Right atrium auricular region (tissue), 2 donors: ENCODE measurements around the gene ATP8B4. TPM values are rescaled to one million over a fixed set of nuclear protein-coding genes. Genes with fewer than 3 reads are reported as not detected.

Experiments
- DNase-seq: peaks from one replicate; pipeline ENCODE4 v3.0.0-alpha.2; 2019; ENCODE audit warnings: low spot score
- H3K27ac ChIP-seq, 2 donors: fragments of 200-600 bp; sonication (generic); 1 replicate in 1 of 2; 2 replicates in 1 of 2; pipeline ENCODE4 v1.5.1; 2016 to 2019
- H3K27me3 ChIP-seq, 2 donors: fragments of 200-600 bp; sonication (generic); one replicate each; pipeline versions ENCODE4 v1.5.1 to v1.6.0; 2017 to 2019
- H3K36me3 ChIP-seq: fragments of 200-600 bp; sonication (generic); one replicate; pipeline ENCODE4 v1.5.1; 2016
- H3K4me1 ChIP-seq, 2 donors: fragments of 200-600 bp; sonication (generic); one replicate each; pipeline versions ENCODE4 v1.5.1 to v1.6.0; 2017 to 2019
- H3K4me3 ChIP-seq, 2 donors: fragments of 200-600 bp; sonication (generic); 1 replicate in 1 of 2; 2 replicates in 1 of 2; pipeline ENCODE4 v1.5.1; 2017 to 2019; ENCODE audit warnings: mild to moderate bottlenecking in 1 of 2, moderate library complexity in 1 of 2
- H3K9me3 ChIP-seq, 2 donors: fragments of 200-600 bp; sonication (generic); one replicate each; pipeline ENCODE4 v1.5.1; 2019
- total RNA-seq, 2 donors: library from RNA; depleted of rRNA; stranded (reverse); fragments of >200 nt; gene quantifications; one replicate each; pipeline ENCODE4 v1.1.0, GENCODE V29; 2016
- TF ChIP-seq, protein P1 (sequence below), 2 donors: fragments of 200-600 bp; sonication (generic); IDR thresholded peaks; one replicate each; pipeline ENCODE4 v1.5.1; 2019; ENCODE audit warnings: antibody characterized with exemption in 2 of 2

The ATP8B4 gene
- total RNA-seq, 2 donors from 2014 or later, result 2.0 to 2.5 TPM

DNA sequence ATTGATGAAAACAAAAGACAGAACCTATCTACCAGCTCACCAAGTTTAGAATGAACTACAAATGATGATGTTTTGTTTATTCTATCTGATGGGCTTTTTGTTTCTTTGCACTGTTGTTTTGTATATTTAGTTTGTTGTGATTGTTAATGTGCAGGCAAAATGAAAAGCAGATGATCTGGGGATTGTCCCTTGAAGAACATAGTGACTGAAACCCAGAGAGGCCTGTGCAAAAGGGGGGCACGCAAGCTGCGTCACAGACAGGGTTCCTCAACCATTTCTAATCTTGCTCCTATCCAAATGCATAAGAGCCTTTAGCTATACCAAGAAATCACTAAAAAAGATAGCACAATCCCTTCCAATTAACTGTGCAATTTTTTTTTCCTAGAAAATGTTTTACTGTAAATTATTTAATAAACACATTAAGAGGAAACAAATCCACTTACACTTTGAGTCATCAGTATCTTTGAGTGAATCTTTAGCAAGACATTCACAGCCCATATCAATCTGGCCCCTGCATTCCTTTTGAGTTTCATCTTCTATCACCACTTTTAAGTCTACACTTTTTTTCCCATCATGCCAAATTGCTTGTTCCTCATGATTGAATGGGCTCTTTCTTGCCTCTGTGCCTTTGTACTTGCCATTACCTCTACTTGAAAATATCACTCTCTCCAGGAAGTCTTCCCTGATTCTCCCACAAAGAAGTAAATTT, 220.3 kb downstream of the ATP8B4 start:
- DNase-seq, result no peak
- H3K9me3 ChIP-seq, result no peaks in the 10 kb centered on the region
- TF ChIP-seq, protein P1, sequence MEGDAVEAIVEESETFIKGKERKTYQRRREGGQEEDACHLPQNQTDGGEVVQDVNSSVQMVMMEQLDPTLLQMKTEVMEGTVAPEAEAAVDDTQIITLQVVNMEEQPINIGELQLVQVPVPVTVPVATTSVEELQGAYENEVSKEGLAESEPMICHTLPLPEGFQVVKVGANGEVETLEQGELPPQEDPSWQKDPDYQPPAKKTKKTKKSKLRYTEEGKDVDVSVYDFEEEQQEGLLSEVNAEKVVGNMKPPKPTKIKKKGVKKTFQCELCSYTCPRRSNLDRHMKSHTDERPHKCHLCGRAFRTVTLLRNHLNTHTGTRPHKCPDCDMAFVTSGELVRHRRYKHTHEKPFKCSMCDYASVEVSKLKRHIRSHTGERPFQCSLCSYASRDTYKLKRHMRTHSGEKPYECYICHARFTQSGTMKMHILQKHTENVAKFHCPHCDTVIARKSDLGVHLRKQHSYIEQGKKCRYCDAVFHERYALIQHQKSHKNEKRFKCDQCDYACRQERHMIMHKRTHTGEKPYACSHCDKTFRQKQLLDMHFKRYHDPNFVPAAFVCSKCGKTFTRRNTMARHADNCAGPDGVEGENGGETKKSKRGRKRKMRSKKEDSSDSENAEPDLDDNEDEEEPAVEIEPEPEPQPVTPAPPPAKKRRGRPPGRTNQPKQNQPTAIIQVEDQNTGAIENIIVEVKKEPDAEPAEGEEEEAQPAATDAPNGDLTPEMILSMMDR (IDR thresholded peaks at IDR 0.05), result no peak
- H3K27me3 ChIP-seq, result no peaks in the 10 kb centered on the region
- H3K27ac ChIP-seq, result peak overlapping the region in 1 of 2 donors; percentile 37
- H3K36me3 ChIP-seq, result no peaks in the 10 kb centered on the region
- H3K4me3 ChIP-seq, result no peak overlapping the region
- peaks cover 0 to 57% of the 10 kb centered on the region in 2 donors for H3K4me1 ChIP-seq

DNA sequence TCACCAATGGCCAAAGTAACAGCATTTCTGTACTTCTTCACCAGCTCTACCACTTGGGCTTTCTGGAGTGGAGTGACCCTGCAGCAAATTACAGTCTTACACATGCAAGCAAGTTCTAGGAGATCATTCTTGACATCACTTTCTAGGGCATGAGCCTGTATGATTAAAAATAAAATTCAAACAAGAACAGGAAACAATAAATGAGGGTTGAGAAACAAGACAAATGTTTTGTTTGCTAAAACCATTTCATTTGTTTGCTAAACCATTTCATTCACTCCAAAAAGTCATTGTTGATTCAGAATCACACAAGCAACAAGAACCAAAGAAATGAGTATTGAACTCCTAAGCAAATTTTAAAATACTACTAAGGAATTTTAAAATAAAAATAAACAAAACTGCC, 220.9 kb downstream of the ATP8B4 start:
- TF ChIP-seq, protein P1 (IDR thresholded peaks at IDR 0.05), result no peak
- no peaks in the 10 kb centered on the region for H3K36me3 ChIP-seq
- peaks cover 0 to 52% of the 10 kb centered on the region in 2 donors for H3K4me1 ChIP-seq
- no peaks in the 10 kb centered on the region for H3K27me3 ChIP-seq
- DNase-seq, result no peak
- H3K9me3 ChIP-seq, result no peaks in the 10 kb centered on the region
- H3K27ac ChIP-seq, result no peak overlapping the region
- H3K4me3 ChIP-seq, result no peak overlapping the region

DNA sequence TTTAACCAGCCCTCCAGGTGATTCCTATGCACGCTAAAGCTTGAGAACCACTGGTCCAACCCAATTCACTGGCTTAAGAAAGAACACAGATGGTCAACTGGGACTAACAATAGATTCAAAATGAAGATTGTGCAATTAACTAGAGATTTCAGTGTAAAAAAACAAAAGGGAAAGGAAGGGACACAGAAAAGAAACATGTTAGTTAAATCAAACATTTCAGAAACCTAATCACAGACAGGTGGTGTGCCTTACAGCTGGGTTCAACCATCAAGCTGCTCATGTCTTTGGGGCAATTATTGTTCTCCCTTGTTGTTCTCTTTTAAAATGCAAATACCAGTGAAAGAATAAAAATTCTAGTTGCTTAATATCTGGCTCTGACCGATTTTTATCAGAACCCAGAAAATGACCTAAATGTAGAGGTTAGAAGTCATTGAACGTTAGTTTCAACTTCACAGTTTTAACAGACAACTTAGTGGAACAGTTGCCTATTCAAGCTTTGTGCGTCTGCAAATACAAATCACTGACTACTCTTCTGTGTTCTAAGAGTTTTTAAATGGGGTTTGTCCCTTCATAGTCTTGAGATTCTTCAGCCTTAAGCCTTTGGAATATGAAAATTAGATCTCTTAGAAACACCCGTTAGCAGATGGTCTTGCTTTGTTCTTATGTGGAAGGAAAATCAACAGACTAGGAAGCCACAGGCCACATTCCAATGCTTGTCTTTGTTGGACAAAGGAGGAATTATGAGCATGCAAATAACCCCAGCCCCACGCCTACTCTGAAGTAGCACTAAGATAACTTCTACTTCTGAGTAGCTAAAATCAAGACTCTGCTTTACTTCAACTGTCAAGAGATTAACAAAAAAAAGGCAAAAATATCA, 223.4 kb downstream of the ATP8B4 start:
- TF ChIP-seq, protein P1 (IDR thresholded peaks at IDR 0.05), result no peak
- no peaks in the 10 kb centered on the region for H3K9me3 ChIP-seq
- no peak for DNase-seq
- peak overlapping the region in 1 of 2 donors; percentile 21 for H3K27ac ChIP-seq
- H3K36me3 ChIP-seq, result no peaks in the 10 kb centered on the region
- H3K27me3 ChIP-seq, result no peaks in the 10 kb centered on the region
- H3K4me3 ChIP-seq, result no peak overlapping the region
- H3K4me1 ChIP-seq, result peaks cover 0 to 37% of the 10 kb centered on the region in 2 donors

DNA sequence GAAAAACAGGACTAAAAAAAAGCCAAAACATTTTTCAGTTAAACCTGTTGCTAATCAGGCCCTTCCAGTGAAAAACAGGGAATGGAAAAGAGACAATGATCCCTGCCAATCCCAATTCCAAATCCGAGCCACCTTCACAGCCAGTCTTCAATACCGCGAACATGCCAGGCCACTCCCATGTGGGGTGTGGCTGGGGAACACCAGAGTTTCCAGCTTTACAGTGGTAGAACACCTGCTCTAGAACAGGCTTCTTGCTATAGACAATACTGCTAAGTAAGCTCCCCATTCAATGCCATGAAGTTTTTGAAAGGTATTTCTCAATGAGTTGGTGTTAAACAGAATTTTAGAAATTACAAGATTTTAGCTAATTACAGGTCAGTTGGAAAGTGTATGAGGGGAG, 228.3 kb downstream of the ATP8B4 start:
- TF ChIP-seq, protein P1 (IDR thresholded peaks at IDR 0.05), result no peak
- Histone ChIP-seq H3K27ac (no peak overlapping the region), H3K4me3 (no peak overlapping the region), H3K36me3 (no peaks in the 10 kb centered on the region), H3K9me3 (no peaks in the 10 kb centered on the region), H3K4me1 (peaks cover 0 to 10% of the 10 kb centered on the region in 2 donors), H3K27me3 (no peaks in the 10 kb centered on the region)
- DNase-seq, result no peak

DNA sequence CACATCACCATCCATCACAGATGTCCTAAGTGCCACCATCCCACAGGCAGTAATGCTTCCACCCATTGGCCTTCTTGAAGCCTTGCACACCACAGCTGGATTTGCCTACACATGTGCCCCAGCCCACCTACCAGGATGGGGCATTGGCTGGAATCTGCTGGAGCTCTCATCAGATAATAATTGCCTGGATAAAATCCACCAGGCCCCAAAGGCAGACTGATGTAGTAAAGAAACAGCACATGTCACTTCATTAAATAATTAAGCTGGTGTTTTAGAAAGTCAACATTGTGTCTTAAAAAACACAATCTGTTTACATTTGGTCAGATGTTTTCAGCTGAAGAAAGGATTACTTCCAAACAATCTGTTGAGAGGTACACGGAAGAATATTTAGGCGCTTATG, 229.5 kb downstream of the ATP8B4 start:
- TF ChIP-seq, protein P1 (IDR thresholded peaks at IDR 0.05), result no peak
- Histone ChIP-seq H3K27ac (no peak overlapping the region), H3K36me3 (no peaks in the 10 kb centered on the region), H3K9me3 (no peaks in the 10 kb centered on the region), H3K4me3 (no peak overlapping the region), H3K4me1 (peaks cover 0 to under 1% of the 10 kb centered on the region in 2 donors), H3K27me3 (no peaks in the 10 kb centered on the region)
- DNase-seq, result no peak
